Ascending aorta (tissue), 2 donors: ENCODE data around the gene ATP9B. TPM values are rescaled to one million over a fixed set of nuclear protein-coding genes. Genes with fewer than 3 reads are reported as not detected.

Source experiments
- DNase-seq, 2 donors: peaks; one replicate each; pipeline ENCODE4 v3.0.0-alpha.2; 2019; ENCODE audit warnings: low spot score in 2 of 2
- H3K27ac ChIP-seq, 2 donors: fragments of 200-600 bp; sonication (generic); one replicate each; pipeline ENCODE4 v1.5.1; 2016 to 2017; ENCODE audit warnings: mild to moderate bottlenecking in 1 of 2
- H3K27me3 ChIP-seq: fragments of 200-600 bp; sonication (generic); one replicate; pipeline ENCODE4 v1.5.1; 2017
- H3K36me3 ChIP-seq, 2 donors: fragments of 200-600 bp; sonication (generic); one replicate each; pipeline ENCODE4 v1.5.1; 2016
- H3K4me1 ChIP-seq, 2 donors: fragments of 200-600 bp; sonication (generic); one replicate each; pipeline ENCODE4 v1.5.1; 2016 to 2017; ENCODE audit warnings: mild to moderate bottlenecking in 1 of 2
- H3K4me3 ChIP-seq, 2 donors: fragments of 200-600 bp; sonication (generic); one replicate each; pipeline ENCODE4 v1.5.1; 2016 to 2017; ENCODE audit warnings: mild to moderate bottlenecking in 1 of 2
- H3K9me3 ChIP-seq, 2 donors: fragments of 200-600 bp; sonication (generic); one replicate each; pipeline ENCODE4 v1.5.1; 2016
- CTCF ChIP-seq, 3 experiments: fragments of 200-600 bp in 2 of 3; fragments of 450-650 bp in 1 of 3; sonication (generic) in 2 of 3; IDR thresholded peaks; one replicate each; pipeline ENCODE4 v1.5.1; 2016 to 2019; ENCODE audit warnings: antibody characterized with exemption in 3 of 3, mild to moderate bottlenecking in 1 of 3, moderate library complexity in 1 of 3
- intact Hi-C: fragments of 100-400 bp; cut with DNase I; formaldehyde crosslinking; loops from one replicate; pipeline ENCODE4 v1.15.1; 2023
- total RNA-seq: library from RNA; depleted of rRNA; stranded (reverse); fragments of >200 nt; gene quantifications from one replicate; pipeline ENCODE4 v1.1.0, GENCODE V29; 2016

ATP9B gene
- total RNA-seq, 1 donor from 2014 or later = 14.4 TPM

GRCh38 chr18:79315596-79315995, 246.4 kb downstream of the ATP9B start:
- no peak for TF ChIP-seq CTCF (IDR thresholded peaks at IDR 0.05)
- Histone ChIP-seq H3K9me3 (no peaks in the 10 kb centered on the region), H3K36me3 (peaks cover 10 to 32% of the 10 kb centered on the region in 2 donors), H3K27me3 (no peaks in the 10 kb centered on the region), H3K27ac (no peak overlapping the region), H3K4me3 (no peak overlapping the region), H3K4me1 (no peaks in the 10 kb centered on the region)
- DNase-seq = no peak
- intact Hi-C loops = no loop called here

GRCh38 chr18:79317703-79318102, 248.5 kb downstream of the ATP9B start:
- Histone ChIP-seq H3K4me3 (no peak overlapping the region), H3K36me3 (peaks cover 0 to 15% of the 10 kb centered on the region in 2 donors), H3K9me3 (no peaks in the 10 kb centered on the region), H3K27ac (no peak overlapping the region), H3K27me3 (no peaks in the 10 kb centered on the region), H3K4me1 (no peaks in the 10 kb centered on the region)
- intact Hi-C loops = no loop called here
- DNase-seq = no peak
- TF ChIP-seq CTCF (IDR thresholded peaks at IDR 0.05) = no peak

GRCh38 chr18:79318142-79318673, 249.0 kb downstream of the ATP9B start:
- Histone ChIP-seq H3K27me3 (no peaks in the 10 kb centered on the region), H3K36me3 (peaks cover 0 to 15% of the 10 kb centered on the region in 2 donors), H3K9me3 (no peaks in the 10 kb centered on the region), H3K27ac (no peak overlapping the region), H3K4me3 (no peak overlapping the region), H3K4me1 (no peaks in the 10 kb centered on the region)
- intact Hi-C loops = no loop called here
- no peak for TF ChIP-seq CTCF (IDR thresholded peaks at IDR 0.05)
- DNase-seq = no peak

GRCh38 chr18:79320216-79320850, 251.1 kb downstream of the ATP9B start:
- intact Hi-C loops = no loop called here
- no peak overlapping the region for H3K27ac ChIP-seq
- H3K27me3 ChIP-seq = no peaks in the 10 kb centered on the region
- no peaks in the 10 kb centered on the region for H3K4me1 ChIP-seq
- H3K9me3 ChIP-seq = no peaks in the 10 kb centered on the region
- peaks cover 0 to 11% of the 10 kb centered on the region in 2 donors for H3K36me3 ChIP-seq
- no peak for DNase-seq
- no peak overlapping the region for H3K4me3 ChIP-seq
- TF ChIP-seq CTCF (IDR thresholded peaks at IDR 0.05) = no peak

GRCh38 chr18:79321625-79322405, 252.6 kb downstream of the ATP9B start:
- H3K27me3 ChIP-seq = no peaks in the 10 kb centered on the region
- H3K36me3 ChIP-seq = peaks cover 0 to 2% of the 10 kb centered on the region in 2 donors
- no peak overlapping the region for H3K27ac ChIP-seq
- H3K4me1 ChIP-seq = no peaks in the 10 kb centered on the region
- no peak overlapping the region for H3K4me3 ChIP-seq
- no peaks in the 10 kb centered on the region for H3K9me3 ChIP-seq
- intact Hi-C loops = no loop called here
- no peak for TF ChIP-seq CTCF (IDR thresholded peaks at IDR 0.05)
- DNase-seq = no peak
